ENCODE measurements around the gene CSH1.

The CSH1 gene

DNA sequence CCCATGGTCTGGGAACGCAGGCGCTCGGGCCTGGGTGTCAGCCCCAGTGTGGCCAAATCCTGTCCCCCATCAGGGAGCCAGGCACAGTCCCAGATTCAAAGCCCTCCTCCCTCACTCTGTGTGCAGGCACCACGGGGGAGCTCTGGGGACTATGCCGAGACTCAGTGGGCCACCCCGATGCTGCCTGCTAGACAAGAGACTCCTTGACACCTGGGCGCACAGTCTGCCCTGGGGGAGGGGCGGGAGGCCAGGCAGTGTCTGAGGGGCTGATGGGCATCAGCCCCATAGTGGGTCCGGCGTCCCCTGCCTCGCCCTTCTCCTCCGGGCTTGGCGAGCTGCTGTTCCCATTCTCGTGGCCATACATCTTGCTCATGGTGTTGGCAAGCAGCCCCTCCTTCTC, 44.2 kb upstream of the CSH1 start:
- TF ChIP-seq, protein P1, sequence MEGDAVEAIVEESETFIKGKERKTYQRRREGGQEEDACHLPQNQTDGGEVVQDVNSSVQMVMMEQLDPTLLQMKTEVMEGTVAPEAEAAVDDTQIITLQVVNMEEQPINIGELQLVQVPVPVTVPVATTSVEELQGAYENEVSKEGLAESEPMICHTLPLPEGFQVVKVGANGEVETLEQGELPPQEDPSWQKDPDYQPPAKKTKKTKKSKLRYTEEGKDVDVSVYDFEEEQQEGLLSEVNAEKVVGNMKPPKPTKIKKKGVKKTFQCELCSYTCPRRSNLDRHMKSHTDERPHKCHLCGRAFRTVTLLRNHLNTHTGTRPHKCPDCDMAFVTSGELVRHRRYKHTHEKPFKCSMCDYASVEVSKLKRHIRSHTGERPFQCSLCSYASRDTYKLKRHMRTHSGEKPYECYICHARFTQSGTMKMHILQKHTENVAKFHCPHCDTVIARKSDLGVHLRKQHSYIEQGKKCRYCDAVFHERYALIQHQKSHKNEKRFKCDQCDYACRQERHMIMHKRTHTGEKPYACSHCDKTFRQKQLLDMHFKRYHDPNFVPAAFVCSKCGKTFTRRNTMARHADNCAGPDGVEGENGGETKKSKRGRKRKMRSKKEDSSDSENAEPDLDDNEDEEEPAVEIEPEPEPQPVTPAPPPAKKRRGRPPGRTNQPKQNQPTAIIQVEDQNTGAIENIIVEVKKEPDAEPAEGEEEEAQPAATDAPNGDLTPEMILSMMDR (IDR thresholded peaks at IDR 0.05), result no peak

- TF ChIP-seq, protein P1 (IDR thresholded peaks at IDR 0.05), result no peak
These were observed 43.5 kb upstream of the CSH1 start for GRCh38 chr17:63939884-63940283.

GRCh38 chr17:63939401-63939800, 43.0 kb upstream of the CSH1 start:
- TF ChIP-seq, protein P1 (IDR thresholded peaks at IDR 0.05), result no peak

DNA sequence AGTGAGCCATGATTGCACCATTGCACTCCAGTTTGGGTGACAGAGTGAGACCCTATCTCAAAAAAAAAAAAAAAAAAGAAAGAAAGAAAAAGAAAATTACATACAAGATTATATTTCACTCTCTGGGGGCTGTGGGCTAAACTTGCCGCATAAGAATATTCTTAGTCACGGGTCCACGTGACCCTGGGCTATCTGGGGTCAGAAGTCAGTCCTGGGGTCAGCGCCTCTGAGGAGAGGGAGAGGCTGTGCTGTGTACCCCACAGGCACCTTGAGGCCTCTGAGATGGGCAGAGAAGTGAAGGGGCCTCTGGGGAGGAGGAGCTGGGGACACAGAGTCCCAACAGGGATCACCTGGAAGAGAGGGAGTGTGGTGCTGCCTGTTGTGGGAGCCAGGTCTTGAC, 41.5 kb upstream of the CSH1 start:
- TF ChIP-seq, protein P1 (IDR thresholded peaks at IDR 0.05), result no peak

GRCh38 chr17:63937319-63937718, 40.9 kb upstream of the CSH1 start:
- TF ChIP-seq, protein P1 (IDR thresholded peaks at IDR 0.05), result no peak

DNA sequence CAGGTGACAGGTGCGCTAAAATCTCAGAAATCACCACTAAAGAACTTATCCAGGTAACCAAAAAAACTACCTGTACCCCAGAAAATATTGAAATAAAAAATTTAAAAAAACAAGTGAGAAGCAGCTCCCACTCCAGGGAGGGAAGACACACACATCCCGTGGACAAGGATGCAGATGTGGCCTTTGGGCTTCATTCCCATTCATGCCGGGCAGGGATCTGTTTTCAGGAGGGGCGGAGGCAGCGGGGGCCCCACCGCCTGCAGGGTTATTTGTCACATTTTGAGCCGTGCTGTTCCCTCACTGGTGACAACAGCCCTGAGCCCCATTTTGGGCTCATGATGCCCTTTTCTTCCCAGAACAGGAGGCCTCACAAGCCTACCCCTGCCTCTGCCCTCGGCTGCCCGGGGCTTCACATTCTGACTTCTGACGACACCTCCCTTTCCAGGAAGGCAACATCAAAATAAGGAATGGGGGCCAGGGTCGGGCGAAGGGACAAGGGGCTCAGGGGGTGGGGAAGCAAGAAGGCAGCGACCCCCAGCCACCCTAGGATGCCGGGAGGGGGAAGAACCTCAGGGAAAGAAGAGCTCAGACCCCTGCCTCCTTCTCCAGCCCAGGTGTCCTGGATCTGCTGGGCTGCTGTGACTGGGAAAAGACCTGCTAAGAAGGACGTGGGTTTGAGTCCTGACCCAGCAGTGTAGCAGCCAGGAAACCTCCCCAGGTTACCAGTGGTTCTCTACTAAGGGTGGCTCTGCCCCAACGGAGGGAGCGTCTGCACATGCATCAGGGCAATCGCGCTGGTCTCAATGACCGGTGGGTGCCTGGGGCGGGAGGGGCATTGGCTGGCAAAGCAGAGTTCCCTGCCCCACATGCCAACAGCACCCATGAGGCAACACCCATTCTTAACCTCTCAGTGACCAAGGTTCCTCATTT, 38.1 kb upstream of the CSH1 start:
- TF ChIP-seq, protein P1 (IDR thresholded peaks at IDR 0.05), result no peak

- TF ChIP-seq, protein P1 (IDR thresholded peaks at IDR 0.05), result no peak
These were observed 37.2 kb upstream of the CSH1 start for GRCh38 chr17:63933598-63933997.

All from LNCAP (cell line).